Neural progenitor cell (in vitro differentiated cells): ENCODE results near the gene CD34. TPM values are rescaled to one million over a fixed set of nuclear protein-coding genes. Genes with fewer than 3 reads are reported as not detected.
A peak's percentile ranks its signal among the peaks of the same experiment; 100 is the strongest.

Experiments
- DNase-seq: peaks from one replicate; pipeline ENCODE4 v3.0.0-alpha.2; 2016; ENCODE audit warnings: low spot score
- H2AFZ ChIP-seq: fragments of 200-600 bp; sonication (generic); replicated peaks from 2 replicates; pipeline ENCODE4 v1.6.1; 2016; ENCODE audit warnings: antibody characterized with exemption
- H3F3A ChIP-seq: fragments of 200-600 bp; sonication (generic); 2 replicates; pipeline ENCODE4 v1.6.1; 2016; ENCODE audit warnings: antibody characterized with exemption, low read depth
- H3K27ac ChIP-seq: fragments of 200-600 bp; sonication (generic); 2 replicates; pipeline ENCODE4 v1.5.1; 2016; ENCODE audit warnings: mild to moderate bottlenecking
- H3K27me3 ChIP-seq: fragments of 200-600 bp; sonication (generic); 2 replicates; pipeline ENCODE4 v1.6.1; 2016; ENCODE audit warnings: mild to moderate bottlenecking, moderate library complexity
- H3K36me3 ChIP-seq: fragments of 200-600 bp; sonication (generic); 2 replicates; pipeline ENCODE4 v1.5.1; 2016
- H3K4me1 ChIP-seq: fragments of 200-600 bp; sonication (generic); 2 replicates; pipeline ENCODE4 v1.6.1; 2016; ENCODE audit warnings: mixed run types
- H3K4me2 ChIP-seq: fragments of 200-600 bp; sonication (generic); 2 replicates; pipeline ENCODE4 v1.6.1; 2016
- H3K4me3 ChIP-seq: fragments of 200-600 bp; sonication (generic); 2 replicates; pipeline ENCODE4 v1.5.1; 2016
- H3K79me2 ChIP-seq: fragments of 200-600 bp; sonication (generic); 2 replicates; pipeline ENCODE4 v1.6.1; 2016; ENCODE audit warnings: low read depth
- H3K9ac ChIP-seq: fragments of 200-600 bp; sonication (generic); 2 replicates; pipeline ENCODE4 v1.6.1; 2016
- H3K9me3 ChIP-seq: fragments of 200-600 bp; sonication (generic); 2 replicates; pipeline ENCODE4 v1.5.1; 2016; ENCODE audit warnings: low read depth
- H4K20me1 ChIP-seq: fragments of 200-600 bp; sonication (generic); 2 replicates; pipeline ENCODE4 v1.6.1; 2016; ENCODE audit warnings: low read depth
- H3K27ac Mint-ChIP-seq: 3 replicates; pipeline ENCODE4 v1.8.0; 2021; ENCODE audit warnings: mixed read lengths
- H3K27me3 Mint-ChIP-seq: 2 replicates; pipeline ENCODE4 v1.8.0; 2022; ENCODE audit warnings: low read depth, mild to moderate bottlenecking, inconsistent platforms, moderate library complexity, mixed read lengths; ENCODE audit not compliant: insufficient read depth
- H3K36me3 Mint-ChIP-seq: 3 replicates; pipeline ENCODE4 v1.8.0; 2021; ENCODE audit warnings: mixed read lengths
- H3K4me1 Mint-ChIP-seq: 3 replicates; pipeline ENCODE4 v1.8.0; 2021; ENCODE audit warnings: mixed read lengths
- H3K4me3 Mint-ChIP-seq: 3 replicates; pipeline ENCODE4 v1.8.0; 2021; ENCODE audit warnings: mild to moderate bottlenecking, moderate library complexity, mixed read lengths
- H3K9me3 Mint-ChIP-seq: 3 replicates; pipeline ENCODE4 v1.8.0; 2020; ENCODE audit warnings: mixed read lengths
- CTCF ChIP-seq: fragments of 200-600 bp; sonication (generic); IDR thresholded peaks from 2 replicates; pipeline ENCODE4 v1.5.1; 2017; ENCODE audit warnings: antibody characterized with exemption, mild to moderate bottlenecking
- EZH2 ChIP-seq: fragments of 200-600 bp; sonication (generic); IDR thresholded peaks from 2 replicates; pipeline ENCODE4 v1.6.1; 2017; ENCODE audit warnings: antibody characterized with exemption, mild to moderate bottlenecking, moderate library complexity
- EZH2phosphoT487 ChIP-seq: fragments of 200-600 bp; sonication (generic); IDR thresholded peaks from 2 replicates; pipeline ENCODE4 v1.6.1; 2017; ENCODE audit warnings: antibody characterized with exemption
- total RNA-seq: library from RNA; depleted of rRNA; stranded (reverse); fragments of >200 nt; gene quantifications from 2 replicates; pipeline ENCODE4 v1.2.3, GENCODE V29; 2015; ENCODE audit warnings: low replicate concordance

CD34 gene
- total RNA-seq, 1 donor from 2014 or later: 0.43 TPM

- TF ChIP-seq EZH2: no peak
- TF ChIP-seq CTCF: no peak
- no peak for TF ChIP-seq EZH2phosphoT487
- Histone ChIP-seq H3K27ac (no peak overlapping the region), H3K36me3 (no peaks in the 10 kb centered on the region), H3K9me3 (no peaks in the 10 kb centered on the region), H3K4me2 (no peak overlapping the region), H3K4me3 (no peak overlapping the region), H2AFZ (no peak overlapping the region), H4K20me1 (no peaks in the 10 kb centered on the region), H3F3A (peaks cover 14% of the 10 kb centered on the region), H3K4me1 (peaks cover 33% of the 10 kb centered on the region), H3K79me2 (no peaks in the 10 kb centered on the region), H3K9ac (no peak overlapping the region), H3K27me3 (peaks cover 7% of the 10 kb centered on the region)
- Mint-ChIP-seq H3K4me1 (peaks cover 35% of the 10 kb centered on the region), H3K27me3 (peaks cover 3% of the 10 kb centered on the region), H3K4me3 (no peak overlapping the region), H3K9me3 (no peaks in the 10 kb centered on the region), H3K36me3 (no peaks in the 10 kb centered on the region), H3K27ac (no peak overlapping the region)
- no peak for DNase-seq
Measured at GRCh38 chr1:207919523-207920170, 8.7 kb upstream of the CD34 start.

- Mint-ChIP-seq H3K9me3 (no peaks in the 10 kb centered on the region), H3K27me3 (peaks cover 3% of the 10 kb centered on the region), H3K4me3 (no peak overlapping the region), H3K4me1 (peaks cover 26% of the 10 kb centered on the region), H3K36me3 (no peaks in the 10 kb centered on the region), H3K27ac (no peak overlapping the region)
- no peaks in the 10 kb centered on the region for H3K36me3 ChIP-seq
- H3K4me1 ChIP-seq: peaks cover 27% of the 10 kb centered on the region
- DNase-seq: peak; percentile 25
- H2AFZ ChIP-seq: no peak overlapping the region
- no peaks in the 10 kb centered on the region for H3K9me3 ChIP-seq
- H4K20me1 ChIP-seq: no peaks in the 10 kb centered on the region
- H3K79me2 ChIP-seq: no peaks in the 10 kb centered on the region
- no peak for TF ChIP-seq CTCF
- no peak for TF ChIP-seq EZH2phosphoT487
- no peak for TF ChIP-seq EZH2
- H3K9ac ChIP-seq: no peak overlapping the region
- H3K27ac ChIP-seq: peak overlapping the region; percentile 55
- H3K27me3 ChIP-seq: peaks cover 9% of the 10 kb centered on the region
- H3F3A ChIP-seq: peaks cover 14% of the 10 kb centered on the region
- H3K4me3 ChIP-seq: no peak overlapping the region
- peak overlapping the region; percentile 67 for H3K4me2 ChIP-seq
Measured at GRCh38 chr1:207918581-207918980, 7.7 kb upstream of the CD34 start.

GRCh38 chr1:207918011-207918410 lies 7.1 kb upstream of the CD34 start:
- H2AFZ ChIP-seq: no peak overlapping the region
- peak; percentile 87 for DNase-seq
- H3K27ac ChIP-seq: peak overlapping the region; percentile 55
- no peaks in the 10 kb centered on the region for H4K20me1 ChIP-seq
- peaks cover 4% of the 10 kb centered on the region for H3K27me3 Mint-ChIP-seq
- H3K4me3 Mint-ChIP-seq: no peak overlapping the region
- peaks cover 22% of the 10 kb centered on the region for H3K4me1 ChIP-seq
- H3K4me1 Mint-ChIP-seq: peaks cover 20% of the 10 kb centered on the region
- H3K36me3 ChIP-seq: no peaks in the 10 kb centered on the region
- H3K9ac ChIP-seq: no peak overlapping the region
- H3K9me3 ChIP-seq: no peaks in the 10 kb centered on the region
- H3K36me3 Mint-ChIP-seq: no peaks in the 10 kb centered on the region
- H3K27ac Mint-ChIP-seq: no peak overlapping the region
- peaks cover 14% of the 10 kb centered on the region for H3F3A ChIP-seq
- no peaks in the 10 kb centered on the region for H3K9me3 Mint-ChIP-seq
- peaks cover 15% of the 10 kb centered on the region for H3K27me3 ChIP-seq
- TF ChIP-seq CTCF (no peak), EZH2 (no peak), EZH2phosphoT487 (peak; percentile 72)
- no peak overlapping the region for H3K4me3 ChIP-seq
- no peaks in the 10 kb centered on the region for H3K79me2 ChIP-seq
- H3K4me2 ChIP-seq: peak overlapping the region; percentile 67
